Lower leg skin (tissue), 3 donors: ENCODE results near the gene STAT6.

Experiments
- CTCF ChIP-seq, 3 donors: fragments of 450-650 bp; IDR thresholded peaks; one replicate each; pipeline ENCODE4 v1.5.1; 2016; ENCODE audit warnings: antibody characterized with exemption in 3 of 3, mild to moderate bottlenecking in 3 of 3, moderate library complexity in 2 of 3
- POLR2A ChIP-seq, 2 donors: fragments of 450-650 bp; IDR thresholded peaks; one replicate each; pipeline ENCODE4 v1.6.1; 2016 to 2017; ENCODE audit warnings: antibody characterized with exemption in 2 of 2, mild to moderate bottlenecking in 1 of 2, moderate library complexity in 1 of 2

GRCh38 chr12:57129321-57129842 lies 18.2 kb upstream of the STAT6 start:
- TF ChIP-seq POLR2A (IDR thresholded peaks at IDR 0.05): no peak
- TF ChIP-seq CTCF (IDR thresholded peaks at IDR 0.05): no peak
